Sigmoid colon (tissue), 4 donors: ENCODE measurements around the gene RNF40.

Experiments used
- EP300 ChIP-seq, 4 donors: sonication (generic); formaldehyde crosslinking; IDR thresholded peaks; one replicate each; pipeline ENCODE4 v1.6.1; 2017; ENCODE audit warnings: antibody characterized with exemption in 4 of 4
- POLR2A ChIP-seq, 2 donors: fragments of 450-650 bp; IDR thresholded peaks; one replicate each; pipeline ENCODE4 v1.6.1; 2016; ENCODE audit warnings: antibody characterized with exemption in 2 of 2, mild to moderate bottlenecking in 2 of 2, moderate library complexity in 2 of 2
- POLR2AphosphoS5 ChIP-seq, 4 donors: sonication (generic); formaldehyde crosslinking; IDR thresholded peaks; one replicate each; pipeline ENCODE4 v1.6.1; 2017; ENCODE audit warnings: antibody characterized with exemption in 4 of 4
- TF ChIP-seq, protein P1 (sequence below), 4 experiments: fragments of 450-650 bp in 3 of 4; fragments of 200-600 bp in 1 of 4; IDR thresholded peaks; one replicate each; pipeline ENCODE4 v1.5.1; 2016 to 2019; ENCODE audit warnings: antibody characterized with exemption in 4 of 4, mild to moderate bottlenecking in 3 of 4, moderate library complexity in 2 of 4

GRCh38 chr16:30728321-30728720, 33.8 kb upstream of the RNF40 start:
- TF ChIP-seq, protein P1, sequence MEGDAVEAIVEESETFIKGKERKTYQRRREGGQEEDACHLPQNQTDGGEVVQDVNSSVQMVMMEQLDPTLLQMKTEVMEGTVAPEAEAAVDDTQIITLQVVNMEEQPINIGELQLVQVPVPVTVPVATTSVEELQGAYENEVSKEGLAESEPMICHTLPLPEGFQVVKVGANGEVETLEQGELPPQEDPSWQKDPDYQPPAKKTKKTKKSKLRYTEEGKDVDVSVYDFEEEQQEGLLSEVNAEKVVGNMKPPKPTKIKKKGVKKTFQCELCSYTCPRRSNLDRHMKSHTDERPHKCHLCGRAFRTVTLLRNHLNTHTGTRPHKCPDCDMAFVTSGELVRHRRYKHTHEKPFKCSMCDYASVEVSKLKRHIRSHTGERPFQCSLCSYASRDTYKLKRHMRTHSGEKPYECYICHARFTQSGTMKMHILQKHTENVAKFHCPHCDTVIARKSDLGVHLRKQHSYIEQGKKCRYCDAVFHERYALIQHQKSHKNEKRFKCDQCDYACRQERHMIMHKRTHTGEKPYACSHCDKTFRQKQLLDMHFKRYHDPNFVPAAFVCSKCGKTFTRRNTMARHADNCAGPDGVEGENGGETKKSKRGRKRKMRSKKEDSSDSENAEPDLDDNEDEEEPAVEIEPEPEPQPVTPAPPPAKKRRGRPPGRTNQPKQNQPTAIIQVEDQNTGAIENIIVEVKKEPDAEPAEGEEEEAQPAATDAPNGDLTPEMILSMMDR (IDR thresholded peaks at IDR 0.05): no peak
- TF ChIP-seq POLR2A (IDR thresholded peaks at IDR 0.05) (no peak), POLR2AphosphoS5 (IDR thresholded peaks at IDR 0.05) (no peak), EP300 (IDR thresholded peaks at IDR 0.05) (no peak)
